MM.1S (cell line): Measurements from ENCODE around the gene CCDC80.

Source experiments
- EZH2 ChIP-seq: fragments of 300-600 bp; sonication (generic); optimal IDR thresholded peaks from 2 replicates; pipeline ENCODE3; 2017; ENCODE audit warnings: low read depth, mild to moderate bottlenecking, antibody characterized with exemption, low read length, mixed read lengths
- TF ChIP-seq, protein P1 (sequence below): fragments of 300-600 bp; sonication (generic); IDR thresholded peaks from 2 replicates; pipeline ENCODE4 v1.5.1; 2016; ENCODE audit warnings: antibody characterized with exemption, low read length, mixed read lengths

DNA sequence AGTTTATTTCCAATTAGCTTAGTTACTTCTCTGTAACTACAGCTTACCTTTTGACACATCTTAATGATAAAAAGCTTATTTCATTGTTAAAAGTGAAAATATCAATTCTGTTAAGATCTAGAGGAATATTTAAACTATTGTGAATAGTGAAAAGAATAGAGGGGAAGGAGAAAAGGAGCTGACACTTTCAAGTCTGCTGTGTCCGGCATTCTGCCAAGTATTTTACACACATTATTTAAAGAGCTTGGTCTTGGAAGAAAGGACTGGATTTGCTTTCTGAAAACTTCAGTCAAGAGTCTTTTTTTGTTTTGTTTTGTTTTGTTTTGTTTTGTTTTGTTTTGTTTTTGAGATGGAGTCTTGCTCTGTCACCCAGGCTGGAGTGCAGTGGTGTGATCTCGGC is 34.8 kb downstream of the CCDC80 start:
- TF ChIP-seq, protein P1, sequence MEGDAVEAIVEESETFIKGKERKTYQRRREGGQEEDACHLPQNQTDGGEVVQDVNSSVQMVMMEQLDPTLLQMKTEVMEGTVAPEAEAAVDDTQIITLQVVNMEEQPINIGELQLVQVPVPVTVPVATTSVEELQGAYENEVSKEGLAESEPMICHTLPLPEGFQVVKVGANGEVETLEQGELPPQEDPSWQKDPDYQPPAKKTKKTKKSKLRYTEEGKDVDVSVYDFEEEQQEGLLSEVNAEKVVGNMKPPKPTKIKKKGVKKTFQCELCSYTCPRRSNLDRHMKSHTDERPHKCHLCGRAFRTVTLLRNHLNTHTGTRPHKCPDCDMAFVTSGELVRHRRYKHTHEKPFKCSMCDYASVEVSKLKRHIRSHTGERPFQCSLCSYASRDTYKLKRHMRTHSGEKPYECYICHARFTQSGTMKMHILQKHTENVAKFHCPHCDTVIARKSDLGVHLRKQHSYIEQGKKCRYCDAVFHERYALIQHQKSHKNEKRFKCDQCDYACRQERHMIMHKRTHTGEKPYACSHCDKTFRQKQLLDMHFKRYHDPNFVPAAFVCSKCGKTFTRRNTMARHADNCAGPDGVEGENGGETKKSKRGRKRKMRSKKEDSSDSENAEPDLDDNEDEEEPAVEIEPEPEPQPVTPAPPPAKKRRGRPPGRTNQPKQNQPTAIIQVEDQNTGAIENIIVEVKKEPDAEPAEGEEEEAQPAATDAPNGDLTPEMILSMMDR, result no peak
- no peak for TF ChIP-seq EZH2
